GM23338 (cell line): ENCODE results near the gene MAPK6. TPM values are rescaled to one million over a fixed set of nuclear protein-coding genes. Genes with fewer than 3 reads are reported as not detected.

ENCODE experiments used
- ATAC-seq: fragments of 200-7000 bp; cut with Tn5 transposase; 3 replicates; pipeline ENCODE4 v1.9.1; 2020
- DNase-seq: peaks from one replicate; pipeline ENCODE4 v3.0.0-alpha.2; 2015; ENCODE audit warnings: low spot score
- H2AFZ ChIP-seq: fragments of 200-600 bp; sonication (generic); 2 replicates; pipeline ENCODE4 v1.8.0; 2016; ENCODE audit warnings: antibody characterized with exemption, mild to moderate bottlenecking, moderate library complexity
- H3F3A ChIP-seq: fragments of 200-600 bp; sonication (generic); replicated peaks from 2 replicates; pipeline ENCODE4 v1.8.0; 2017; ENCODE audit warnings: antibody characterized with exemption, mixed run types, low read depth
- H3K27ac ChIP-seq: fragments of 200-600 bp; sonication (generic); 2 replicates; pipeline ENCODE4 v1.6.1; 2016; ENCODE audit warnings: low read depth
- H3K27me3 ChIP-seq: fragments of 200-600 bp; sonication (generic); 2 replicates; pipeline ENCODE4 v1.8.0; 2016; ENCODE audit warnings: mild to moderate bottlenecking, mixed run types, moderate library complexity; ENCODE audit not compliant: insufficient read depth
- H3K36me3 ChIP-seq: fragments of 200-600 bp; sonication (generic); 2 replicates; pipeline ENCODE4 v1.8.0; 2016; ENCODE audit warnings: mild to moderate bottlenecking; ENCODE audit not compliant: insufficient read depth
- H3K4me1 ChIP-seq: fragments of 200-600 bp; sonication (generic); 2 replicates; pipeline ENCODE4 v1.8.0; 2016; ENCODE audit warnings: mild to moderate bottlenecking, moderate library complexity; ENCODE audit not compliant: insufficient read depth
- H3K4me2 ChIP-seq: fragments of 200-600 bp; sonication (generic); 2 replicates; pipeline ENCODE4 v1.7.1; 2017; ENCODE audit warnings: mixed run types
- H3K4me3 ChIP-seq: fragments of 200-600 bp; sonication (generic); 2 replicates; pipeline ENCODE4 v1.6.1; 2016; ENCODE audit warnings: mixed run types
- H3K79me2 ChIP-seq: fragments of 200-600 bp; sonication (generic); replicated peaks from 2 replicates; pipeline ENCODE4 v1.8.0; 2017; ENCODE audit warnings: mild to moderate bottlenecking; ENCODE audit not compliant: insufficient read depth
- H3K9me2 ChIP-seq: fragments of 200-600 bp; sonication (generic); 2 replicates; pipeline ENCODE4 v1.8.0; 2017; ENCODE audit not compliant: insufficient read depth
- H4K20me1 ChIP-seq: fragments of 200-600 bp; sonication (generic); replicated peaks from 2 replicates; pipeline ENCODE4 v1.8.0; 2017; ENCODE audit warnings: mild to moderate bottlenecking; ENCODE audit not compliant: insufficient read depth
- H3K27ac Mint-ChIP-seq: 2 replicates; pipeline ENCODE4 v1.8.0; 2020; ENCODE audit warnings: inconsistent platforms, mild to moderate bottlenecking, moderate library complexity, mixed read lengths
- H3K27me3 Mint-ChIP-seq: 3 replicates; pipeline ENCODE4 v1.8.0; 2022; ENCODE audit warnings: low read depth, mild to moderate bottlenecking, moderate library complexity, mixed read lengths, inconsistent platforms; ENCODE audit not compliant: insufficient read depth, poor library complexity
- H3K36me3 Mint-ChIP-seq: 3 replicates; pipeline ENCODE4 v1.8.0; 2021; ENCODE audit warnings: low read depth, mild to moderate bottlenecking, inconsistent platforms, moderate library complexity, mixed read lengths
- H3K4me1 Mint-ChIP-seq: 3 replicates; pipeline ENCODE4 v1.8.0; 2020; ENCODE audit warnings: mild to moderate bottlenecking, inconsistent platforms, mixed read lengths
- H3K4me3 Mint-ChIP-seq: 3 replicates; pipeline ENCODE4 v1.8.0; 2021; ENCODE audit warnings: moderate library complexity, mild to moderate bottlenecking, inconsistent platforms, mixed read lengths
- H3K9me3 Mint-ChIP-seq: 3 replicates; pipeline ENCODE4 v1.8.0; 2020; ENCODE audit warnings: moderate library complexity, mild to moderate bottlenecking, inconsistent platforms, mixed read lengths
- CTCF ChIP-seq, 2 experiments: fragments of 200-600 bp in 1 of 2; sonication (generic) in 1 of 2; conservative IDR thresholded peaks; 2 replicates each; pipeline versions ENCODE4 v1.5.1 to v1.6.1; 2016 to 2017; ENCODE audit warnings: antibody characterized with exemption in 2 of 2, low read depth in 2 of 2, mild to moderate bottlenecking in 2 of 2, moderate library complexity in 1 of 2
- REST ChIP-seq: IDR thresholded peaks from one replicate; pipeline ENCODE4 v1.6.1; 2018; ENCODE audit warnings: antibody characterized with exemption; ENCODE audit not compliant: unreplicated experiment
- STAT1 ChIP-seq: IDR thresholded peaks from one replicate; pipeline ENCODE4 v1.6.1; 2016; ENCODE audit warnings: antibody characterized with exemption; ENCODE audit not compliant: unreplicated experiment
- ZNF331 ChIP-seq: fragments of 250-450 bp; sonication (Bioruptor Pico); IDR thresholded peaks from 2 replicates; pipeline ENCODE4 v1.5.0; 2020; ENCODE audit warnings: low read depth, mild to moderate bottlenecking, moderate library complexity
- polyA plus RNA-seq: library from polyadenylated mRNA; unstranded; fragments of >200 nt; fragmentation: Nextera tagmentation; extraction: Ambion mirVana; gene quantifications from 2 replicates; pipeline ENCODE4 v1.2.1, GENCODE V29; 2016
- total RNA-seq: library from RNA; depleted of rRNA; stranded (reverse); fragments of >200 nt; shearing (Covaris generic); gene quantifications from 2 replicates; pipeline ENCODE4 v1.2.3, GENCODE V29; 2014

MAPK6 gene
- total and polyA plus RNA-seq, 2 experiments from 2014 or later = 40.9 to 92.3 TPM

GRCh38 chr15:52094811-52095584 is 76.0 kb downstream of the MAPK6 start:
- ATAC-seq = no peak
- no peaks in the 10 kb centered on the region for H3F3A ChIP-seq
- no peak overlapping the region for H3K27ac Mint-ChIP-seq

More at GRCh38 chr15:52094811-52095584, 76.0 kb downstream of the MAPK6 start:
- Histone ChIP-seq H4K20me1 (no peaks in the 10 kb centered on the region), H3K79me2 (no peaks in the 10 kb centered on the region), H2AFZ (no peak overlapping the region), H3K27ac (no peak overlapping the region), H3K9me2 (no peaks in the 10 kb centered on the region; the same call in 1 of the 2 replicates), H3K36me3 (no peaks in the 10 kb centered on the region), H3K27me3 (no peaks in the 10 kb centered on the region), H3K4me3 (no peak overlapping the region), H3K4me1 (no peaks in the 10 kb centered on the region), H3K4me2 (no peak overlapping the region)
- Mint-ChIP-seq H3K4me3 (no peak overlapping the region), H3K27me3 (peaks cover 2% of the 10 kb centered on the region), H3K9me3 (no peaks in the 10 kb centered on the region), H3K4me1 (no peaks in the 10 kb centered on the region), H3K36me3 (no peaks in the 10 kb centered on the region)
- TF ChIP-seq STAT1 (no peak), REST (no peak), CTCF (conservative IDR thresholded peaks at IDR 0.05; ENCODE audit: low read depth in 2 of 2) (no peak), ZNF331 (no peak)
- no peak for DNase-seq
